ENCODE data around the gene RAMP1. TPM values are rescaled to one million over a fixed set of nuclear protein-coding genes. Genes with fewer than 3 reads are reported as not detected.

The RAMP1 gene
- total RNA-seq, 1 experiment from 2014 or later, result 23.4 TPM

DNA sequence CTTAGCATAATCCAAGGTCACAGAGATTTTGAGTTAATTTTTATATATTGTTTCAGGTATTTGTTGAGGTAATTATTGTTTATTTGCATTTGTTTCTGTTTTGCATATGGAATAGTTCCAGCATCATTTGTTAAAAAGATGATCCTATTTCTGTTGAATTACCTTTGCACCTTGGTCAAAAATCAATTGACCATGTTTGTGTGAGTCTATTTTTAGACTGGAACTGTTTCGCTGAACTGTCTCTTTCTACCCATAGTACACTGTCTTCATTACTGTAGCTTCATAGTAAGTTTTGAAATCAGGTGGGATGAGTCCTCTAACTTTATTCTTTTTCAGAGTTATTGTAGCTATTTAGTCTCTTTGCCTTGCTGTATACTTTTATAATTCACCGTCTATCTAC, 28.9 kb upstream of the RAMP1 start:
- POLR2A ChIA-PET, result no interaction called here
- no peak overlapping the region for H3K4me2 ChIP-seq (ENCODE audit: low read length)
- no peak overlapping the region for H3K4me3 ChIP-seq (replicated peaks in 1 of 2; ENCODE audit: low read depth in 1 of 2, low read length in 2 of 2)
- CTCF ChIA-PET, result no interaction called here
- DNase-seq (ENCODE audit: low read depth, low spot score) (no peak), ATAC-seq (no peak)
- intact Hi-C loops (cut with micrococcal nuclease), result no loop called here
- no peaks in the 10 kb centered on the region for H3K79me2 ChIP-seq (ENCODE audit: insufficient read depth, low read length)
- no peaks in the 10 kb centered on the region for H3K36me3 ChIP-seq (ENCODE audit: control insufficient read depth in 1 of 2, insufficient read depth in 2 of 2, low read length in 2 of 2)
- H3K27me3 ChIP-seq (ENCODE audit: insufficient read depth, low read length), result no peaks in the 10 kb centered on the region
- H4K20me1 ChIP-seq (ENCODE audit: insufficient read depth), result no peaks in the 10 kb centered on the region
- no peak overlapping the region for H3K27ac ChIP-seq (ENCODE audit: low read depth, low read length)
- H3K9me2 ChIP-seq (ENCODE audit: insufficient read depth), result no peaks in the 10 kb centered on the region
- no peak overlapping the region for H2AFZ ChIP-seq (ENCODE audit: low read depth, low read length, poor library complexity, severe bottlenecking)
- no peak overlapping the region for H3K9ac ChIP-seq (ENCODE audit: low read length)
- RAD21 ChIA-PET (ENCODE audit: low non-redundant PET in 1 of 2, low total read pairs in 2 of 2, uncharacterized antibody in 2 of 2, unreplicated experiment in 2 of 2), result no interaction called here
- H3K4me1 ChIP-seq (ENCODE audit: control insufficient read depth in 1 of 2, insufficient read depth in 2 of 2, low read length in 2 of 2), result no peaks in the 10 kb centered on the region
- TF ChIP-seq, protein P1, sequence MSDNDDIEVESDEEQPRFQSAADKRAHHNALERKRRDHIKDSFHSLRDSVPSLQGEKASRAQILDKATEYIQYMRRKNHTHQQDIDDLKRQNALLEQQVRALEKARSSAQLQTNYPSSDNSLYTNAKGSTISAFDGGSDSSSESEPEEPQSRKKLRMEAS (IDR thresholded peaks at IDR 0.05), result no peak
- TF ChIP-seq, protein P2, sequence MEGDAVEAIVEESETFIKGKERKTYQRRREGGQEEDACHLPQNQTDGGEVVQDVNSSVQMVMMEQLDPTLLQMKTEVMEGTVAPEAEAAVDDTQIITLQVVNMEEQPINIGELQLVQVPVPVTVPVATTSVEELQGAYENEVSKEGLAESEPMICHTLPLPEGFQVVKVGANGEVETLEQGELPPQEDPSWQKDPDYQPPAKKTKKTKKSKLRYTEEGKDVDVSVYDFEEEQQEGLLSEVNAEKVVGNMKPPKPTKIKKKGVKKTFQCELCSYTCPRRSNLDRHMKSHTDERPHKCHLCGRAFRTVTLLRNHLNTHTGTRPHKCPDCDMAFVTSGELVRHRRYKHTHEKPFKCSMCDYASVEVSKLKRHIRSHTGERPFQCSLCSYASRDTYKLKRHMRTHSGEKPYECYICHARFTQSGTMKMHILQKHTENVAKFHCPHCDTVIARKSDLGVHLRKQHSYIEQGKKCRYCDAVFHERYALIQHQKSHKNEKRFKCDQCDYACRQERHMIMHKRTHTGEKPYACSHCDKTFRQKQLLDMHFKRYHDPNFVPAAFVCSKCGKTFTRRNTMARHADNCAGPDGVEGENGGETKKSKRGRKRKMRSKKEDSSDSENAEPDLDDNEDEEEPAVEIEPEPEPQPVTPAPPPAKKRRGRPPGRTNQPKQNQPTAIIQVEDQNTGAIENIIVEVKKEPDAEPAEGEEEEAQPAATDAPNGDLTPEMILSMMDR (IDR thresholded peaks at IDR 0.05 in 2 of 3, conservative IDR thresholded peaks at IDR 0.05 in 1 of 3; ENCODE audit: borderline replicate concordance in 1 of 3, insufficient read depth in 1 of 3, low read depth in 2 of 3, low read length in 2 of 3), result no peak
- TF ChIP-seq, protein P3, sequence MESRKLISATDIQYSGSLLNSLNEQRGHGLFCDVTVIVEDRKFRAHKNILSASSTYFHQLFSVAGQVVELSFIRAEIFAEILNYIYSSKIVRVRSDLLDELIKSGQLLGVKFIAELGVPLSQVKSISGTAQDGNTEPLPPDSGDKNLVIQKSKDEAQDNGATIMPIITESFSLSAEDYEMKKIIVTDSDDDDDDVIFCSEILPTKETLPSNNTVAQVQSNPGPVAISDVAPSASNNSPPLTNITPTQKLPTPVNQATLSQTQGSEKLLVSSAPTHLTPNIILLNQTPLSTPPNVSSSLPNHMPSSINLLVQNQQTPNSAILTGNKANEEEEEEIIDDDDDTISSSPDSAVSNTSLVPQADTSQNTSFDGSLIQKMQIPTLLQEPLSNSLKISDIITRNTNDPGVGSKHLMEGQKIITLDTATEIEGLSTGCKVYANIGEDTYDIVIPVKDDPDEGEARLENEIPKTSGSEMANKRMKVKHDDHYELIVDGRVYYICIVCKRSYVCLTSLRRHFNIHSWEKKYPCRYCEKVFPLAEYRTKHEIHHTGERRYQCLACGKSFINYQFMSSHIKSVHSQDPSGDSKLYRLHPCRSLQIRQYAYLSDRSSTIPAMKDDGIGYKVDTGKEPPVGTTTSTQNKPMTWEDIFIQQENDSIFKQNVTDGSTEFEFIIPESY (IDR thresholded peaks at IDR 0.05; ENCODE audit: extremely low read depth, insufficient replicate concordance, low read length), result no peak
- no peak for TF ChIP-seq ELF1 (IDR thresholded peaks at IDR 0.05; ENCODE audit: borderline replicate concordance, low read depth)
- TF ChIP-seq ZNF274 (IDR thresholded peaks at IDR 0.05; ENCODE audit: low read depth, low read length), result no peak
- no peak for TF ChIP-seq POLR2A (IDR thresholded peaks at IDR 0.05; ENCODE audit: borderline replicate concordance, extremely low read depth, insufficient read depth, insufficient read length)
- TF ChIP-seq SIN3A (IDR thresholded peaks at IDR 0.05; ENCODE audit: low read depth), result no peak
- TF ChIP-seq ATF3 (IDR thresholded peaks at IDR 0.05), result no peak
- no peak for TF ChIP-seq EGR1 (IDR thresholded peaks at IDR 0.05; ENCODE audit: low read depth)
- no peak for TF ChIP-seq CBX3 (IDR thresholded peaks at IDR 0.05; ENCODE audit: low read depth)
- no peak for TF ChIP-seq RAD21 (IDR thresholded peaks at IDR 0.05; ENCODE audit: low read depth)
- no peak for TF ChIP-seq POLR2AphosphoS5 (IDR thresholded peaks at IDR 0.05; ENCODE audit: low read depth, low read length)
- TF ChIP-seq YY1 (IDR thresholded peaks at IDR 0.05; ENCODE audit: extremely low read depth, insufficient replicate concordance, low read depth, low read length), result no peak
- no peak for TF ChIP-seq TCF7L2 (IDR thresholded peaks at IDR 0.05; ENCODE audit: borderline replicate concordance, extremely low read depth, insufficient read depth, insufficient read length)
- TF ChIP-seq SRF (IDR thresholded peaks at IDR 0.05; ENCODE audit: low read depth), result no peak
- TF ChIP-seq FOSL1 (IDR thresholded peaks at IDR 0.05; ENCODE audit: low read depth), result no peak
- TF ChIP-seq REST (IDR thresholded peaks at IDR 0.05; ENCODE audit: low read depth), result no peak
- no peak for TF ChIP-seq EZH2 (IDR thresholded peaks at IDR 0.05)
- no TSS peak for BruUV-seq (replicated peaks)
- H3K9me3 ChIP-seq (ENCODE audit: control insufficient read depth in 1 of 2, insufficient read depth in 1 of 2, low read depth in 1 of 2, low read length in 2 of 2), result no peaks in the 10 kb centered on the region
